ENCODE data around the gene GRB10.

GRB10 gene

DNA sequence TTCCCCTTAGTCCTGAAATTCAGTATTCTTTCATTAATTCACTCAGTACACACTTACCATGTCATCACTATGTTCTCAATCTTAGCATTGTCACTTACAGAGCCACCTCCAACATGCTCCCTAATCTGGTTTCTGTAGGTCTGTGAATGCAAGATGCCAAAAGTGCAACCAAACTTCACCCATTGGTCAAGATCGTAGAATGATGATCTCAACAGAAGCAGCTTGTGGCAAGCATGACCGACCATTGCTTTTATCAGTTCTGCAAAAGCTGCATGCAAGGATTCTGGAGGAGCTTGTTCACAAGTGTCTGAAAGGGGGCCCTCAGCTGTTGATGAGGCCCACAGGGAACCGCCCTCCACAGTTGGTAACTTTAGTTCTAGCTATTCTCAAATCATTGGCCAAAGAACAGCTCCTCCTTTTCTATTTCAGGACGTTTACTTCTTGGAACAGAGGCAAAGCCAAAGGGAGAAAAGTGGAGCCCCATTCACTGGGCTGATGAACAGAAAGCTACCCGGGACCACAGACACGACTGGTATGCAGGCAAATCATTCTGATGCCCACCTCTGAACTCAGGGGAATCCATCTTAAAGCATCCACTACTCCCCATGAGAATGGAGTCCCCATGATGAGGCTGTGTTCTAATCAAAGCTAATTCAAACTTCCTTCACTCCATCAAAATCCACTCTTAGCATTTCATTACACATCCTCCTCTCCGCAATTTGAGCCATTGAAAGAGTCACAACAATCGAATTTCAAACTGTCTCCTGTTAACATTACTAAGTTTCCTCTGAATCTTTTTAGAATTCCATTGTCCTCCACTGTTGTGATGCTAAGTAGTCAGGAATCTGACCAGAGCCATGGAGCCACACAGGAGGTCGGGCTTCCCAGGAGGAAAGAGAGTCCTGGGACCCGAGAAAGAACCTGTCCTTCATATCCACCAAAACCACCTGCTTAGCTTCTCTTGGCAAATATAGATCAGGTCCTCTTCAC lies 13.9 kb downstream of the GRB10 start:
- no peaks in the 10 kb centered on the region for H3K36me3 ChIP-seq (ENCODE audit: control insufficient read depth, insufficient read depth, low read length)
- no peak overlapping the region for H3K4me3 ChIP-seq (ENCODE audit: low read length)
- H3K4me1 ChIP-seq (ENCODE audit: control insufficient read depth, insufficient read depth, low read length) = peaks cover 19% of the 10 kb centered on the region
- H3K27me3 ChIP-seq (ENCODE audit: control insufficient read depth, insufficient read depth, low read length) = no peaks in the 10 kb centered on the region
- H3K9me3 ChIP-seq (ENCODE audit: control insufficient read depth, low read length) = no peaks in the 10 kb centered on the region
- no peak overlapping the region for H3K9ac ChIP-seq (ENCODE audit: low read length)

DNA sequence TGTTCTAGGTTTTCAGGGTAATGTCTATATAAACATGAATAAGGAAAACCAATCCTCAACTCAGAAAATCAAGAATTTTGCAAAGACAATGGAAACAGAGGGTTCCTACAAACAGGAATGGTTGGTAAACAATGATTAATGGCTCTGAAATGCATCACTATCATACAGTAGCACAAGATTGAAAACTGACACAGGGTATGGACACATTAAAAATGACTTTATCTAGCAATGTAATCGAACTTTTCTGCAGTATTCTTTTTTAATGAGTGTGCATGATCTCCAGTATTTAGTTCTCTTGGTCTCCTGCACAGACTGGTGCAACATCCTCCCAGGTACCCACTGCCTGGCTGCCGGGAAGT lies 15.9 kb downstream of the GRB10 start:
- Histone ChIP-seq H3K9me3 (ENCODE audit: control insufficient read depth, low read length) (no peaks in the 10 kb centered on the region), H3K4me3 (ENCODE audit: low read length) (no peak overlapping the region), H3K4me1 (ENCODE audit: control insufficient read depth, insufficient read depth, low read length) (peaks cover 19% of the 10 kb centered on the region), H3K9ac (ENCODE audit: low read length) (no peak overlapping the region), H3K36me3 (ENCODE audit: control insufficient read depth, insufficient read depth, low read length) (no peaks in the 10 kb centered on the region), H3K27me3 (ENCODE audit: control insufficient read depth, insufficient read depth, low read length) (no peaks in the 10 kb centered on the region)

DNA sequence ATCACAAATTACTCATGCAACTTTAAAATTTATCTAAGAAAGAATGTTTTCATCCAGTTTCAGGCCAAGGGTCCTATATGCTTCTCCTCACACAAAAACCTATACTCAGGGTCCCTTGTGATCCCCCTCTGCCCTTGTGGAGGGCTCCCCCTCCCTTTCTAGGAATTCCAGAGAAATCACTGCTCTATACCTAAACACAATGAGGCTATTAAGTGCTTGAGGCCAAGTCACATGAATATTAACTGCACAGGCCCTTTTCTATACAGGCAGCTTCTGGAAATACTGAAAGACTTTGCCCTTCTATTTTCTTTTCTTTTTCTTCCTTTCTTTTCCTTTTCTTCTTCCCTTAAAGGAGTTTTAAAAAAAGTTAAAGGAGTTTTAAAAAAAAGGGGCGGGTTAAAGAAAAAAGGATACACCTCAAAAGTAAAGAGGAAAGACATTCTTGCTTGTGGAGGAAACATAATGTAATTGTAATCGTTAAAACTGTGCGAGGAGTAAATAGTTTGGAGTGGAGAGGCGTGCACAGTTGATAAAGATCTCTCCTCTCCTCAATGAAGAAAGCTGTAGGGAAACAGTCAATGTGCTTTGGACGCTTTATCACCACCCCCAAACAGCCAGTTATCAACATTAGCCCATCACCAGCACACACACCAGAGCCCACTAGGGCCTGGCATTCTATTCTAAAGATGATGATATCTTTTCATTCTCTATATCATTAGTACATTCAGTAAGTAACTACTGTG lies 16.4 kb downstream of the GRB10 start:
- Histone ChIP-seq H3K27me3 (ENCODE audit: control insufficient read depth, insufficient read depth, low read length) (no peaks in the 10 kb centered on the region), H3K4me1 (ENCODE audit: control insufficient read depth, insufficient read depth, low read length) (peaks cover 16% of the 10 kb centered on the region), H3K9me3 (ENCODE audit: control insufficient read depth, low read length) (no peaks in the 10 kb centered on the region), H3K4me3 (ENCODE audit: low read length) (no peak overlapping the region), H3K9ac (ENCODE audit: low read length) (no peak overlapping the region), H3K36me3 (ENCODE audit: control insufficient read depth, insufficient read depth, low read length) (no peaks in the 10 kb centered on the region)

DNA sequence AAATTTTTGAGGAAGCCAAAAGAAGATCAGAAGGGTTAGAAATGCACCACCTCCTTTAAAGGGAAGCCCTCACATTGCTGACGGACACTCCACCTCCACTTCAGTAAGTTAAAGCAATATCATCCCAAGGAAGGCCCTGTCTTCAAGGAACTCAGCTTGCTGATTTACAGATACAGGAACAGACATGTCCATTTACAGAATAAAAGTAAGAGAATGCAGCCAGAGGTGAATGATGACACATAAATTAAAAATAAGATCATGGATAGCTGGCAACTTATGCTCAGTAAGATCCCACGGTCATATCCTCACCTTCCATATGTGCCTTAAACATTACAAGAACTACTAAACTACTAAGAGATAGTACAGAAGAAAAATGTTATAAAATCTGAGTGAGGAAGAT lies 20.4 kb downstream of the GRB10 start:
- peaks cover 11% of the 10 kb centered on the region for H3K4me1 ChIP-seq (ENCODE audit: control insufficient read depth, insufficient read depth, low read length)
- H3K9me3 ChIP-seq (ENCODE audit: control insufficient read depth, low read length) = no peaks in the 10 kb centered on the region
- no peak overlapping the region for H3K4me3 ChIP-seq (ENCODE audit: low read length)
- H3K9ac ChIP-seq (ENCODE audit: low read length) = no peak overlapping the region
- H3K27me3 ChIP-seq (ENCODE audit: control insufficient read depth, insufficient read depth, low read length) = no peaks in the 10 kb centered on the region
- H3K36me3 ChIP-seq (ENCODE audit: control insufficient read depth, insufficient read depth, low read length) = no peaks in the 10 kb centered on the region

DNA sequence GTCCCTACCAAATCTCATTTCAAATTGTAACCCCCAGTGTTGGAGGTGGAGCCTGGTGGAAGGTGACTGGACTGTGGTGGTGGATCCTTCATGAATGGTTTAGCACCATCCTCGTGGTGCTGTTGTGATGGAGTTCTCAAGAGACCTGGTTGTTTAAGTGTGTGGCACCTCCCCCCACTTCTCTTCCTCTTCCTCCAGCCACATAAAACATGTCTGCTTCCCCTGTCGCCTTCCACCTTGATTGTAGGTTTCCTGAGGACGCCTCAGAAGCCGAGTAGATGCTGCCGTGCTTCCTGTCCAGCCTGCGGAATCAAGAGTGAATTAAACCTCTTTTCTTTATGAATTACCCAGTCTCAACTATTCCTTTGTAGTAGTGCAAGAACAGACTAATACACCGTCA lies 21.0 kb downstream of the GRB10 start:
- no peaks in the 10 kb centered on the region for H3K9me3 ChIP-seq (ENCODE audit: control insufficient read depth, low read length)
- H3K36me3 ChIP-seq (ENCODE audit: control insufficient read depth, insufficient read depth, low read length) = no peaks in the 10 kb centered on the region
- no peaks in the 10 kb centered on the region for H3K27me3 ChIP-seq (ENCODE audit: control insufficient read depth, insufficient read depth, low read length)
- H3K4me1 ChIP-seq (ENCODE audit: control insufficient read depth, insufficient read depth, low read length) = peaks cover 12% of the 10 kb centered on the region
- no peak overlapping the region for H3K4me3 ChIP-seq (ENCODE audit: low read length)
- H3K9ac ChIP-seq (ENCODE audit: low read length) = no peak overlapping the region

DNA sequence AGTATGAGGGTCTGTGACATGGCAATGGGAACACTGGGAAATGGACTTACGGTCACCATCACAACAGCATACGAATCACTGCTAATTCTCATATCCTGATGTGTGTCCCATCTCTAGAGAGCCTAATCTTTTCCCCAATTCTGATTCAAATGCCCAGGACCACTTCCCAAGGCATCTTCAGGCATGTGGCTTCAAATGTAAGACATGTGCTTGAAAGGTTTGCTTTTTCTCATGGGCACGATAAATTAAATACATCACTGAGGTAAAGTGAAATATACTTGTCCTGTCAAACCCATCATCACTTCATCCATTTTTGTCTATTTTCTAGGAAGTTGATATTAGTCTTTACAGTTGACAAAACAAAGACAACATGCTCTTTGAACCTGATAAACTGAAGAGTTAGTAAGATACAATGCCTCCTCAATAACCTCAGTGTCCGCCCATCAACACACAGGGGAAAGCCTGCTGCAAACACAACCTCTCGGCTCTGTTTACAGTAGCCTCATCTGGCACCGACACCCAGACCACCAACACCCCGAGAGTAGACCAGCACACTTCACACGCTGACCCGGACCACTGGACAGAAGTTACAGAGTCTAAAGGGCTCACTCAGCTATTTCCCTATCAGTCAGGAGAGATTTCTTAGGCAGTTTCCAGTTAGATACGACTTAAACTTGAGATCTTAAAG lies 24.8 kb downstream of the GRB10 start:
- Histone ChIP-seq H3K4me1 (ENCODE audit: control insufficient read depth, insufficient read depth, low read length) (peaks cover 10% of the 10 kb centered on the region), H3K9ac (ENCODE audit: low read length) (no peak overlapping the region), H3K4me3 (ENCODE audit: low read length) (no peak overlapping the region), H3K9me3 (ENCODE audit: control insufficient read depth, low read length) (no peaks in the 10 kb centered on the region), H3K27me3 (ENCODE audit: control insufficient read depth, insufficient read depth, low read length) (no peaks in the 10 kb centered on the region), H3K36me3 (ENCODE audit: control insufficient read depth, insufficient read depth, low read length) (no peaks in the 10 kb centered on the region)

DNA sequence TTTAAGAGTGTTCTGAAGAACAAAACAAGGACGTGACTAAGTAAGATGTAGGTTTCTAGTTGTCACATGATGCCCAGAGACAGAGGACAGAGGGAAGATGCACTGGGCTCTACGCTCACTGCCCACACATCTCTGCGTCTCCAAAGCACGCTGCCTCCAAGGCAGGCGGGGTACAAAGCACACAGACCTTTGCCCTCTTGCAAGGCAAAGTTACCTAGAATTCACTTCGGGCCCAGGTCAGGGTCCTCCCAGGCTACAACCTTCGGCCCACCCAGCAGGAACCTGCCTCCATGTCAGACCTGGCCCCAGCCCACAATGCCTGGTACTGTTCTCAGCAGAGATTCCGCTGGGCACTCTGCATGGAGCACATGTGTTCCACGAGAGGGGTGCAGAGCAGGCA lies 26.5 kb downstream of the GRB10 start:
- Histone ChIP-seq H3K36me3 (ENCODE audit: control insufficient read depth, insufficient read depth, low read length) (no peaks in the 10 kb centered on the region), H3K9me3 (ENCODE audit: control insufficient read depth, low read length) (no peaks in the 10 kb centered on the region), H3K4me3 (ENCODE audit: low read length) (no peak overlapping the region), H3K27me3 (ENCODE audit: control insufficient read depth, insufficient read depth, low read length) (no peaks in the 10 kb centered on the region), H3K4me1 (ENCODE audit: control insufficient read depth, insufficient read depth, low read length) (peaks cover 10% of the 10 kb centered on the region), H3K9ac (ENCODE audit: low read length) (no peak overlapping the region)

DNA sequence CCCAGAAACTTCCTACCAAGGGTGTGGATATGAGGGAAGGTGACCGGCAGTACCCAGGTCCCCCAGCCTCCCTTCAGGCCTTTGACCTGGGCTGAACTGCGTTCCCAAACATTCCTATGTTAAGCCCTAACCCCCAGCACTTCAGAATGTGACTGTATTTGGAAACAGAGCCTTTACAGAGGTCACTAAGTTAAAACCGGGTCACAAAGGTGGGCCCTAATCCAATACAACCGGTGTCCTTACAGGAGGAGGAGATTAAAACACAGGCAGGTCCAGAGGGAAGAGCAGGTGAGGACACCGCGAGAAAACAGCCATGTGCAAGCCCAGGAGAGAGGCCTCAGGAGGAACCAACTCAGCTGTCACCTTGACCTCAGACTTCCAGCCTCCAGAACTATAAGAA lies 28.0 kb downstream of the GRB10 start:
- peaks cover 10% of the 10 kb centered on the region for H3K4me1 ChIP-seq (ENCODE audit: control insufficient read depth, insufficient read depth, low read length)
- no peak overlapping the region for H3K4me3 ChIP-seq (ENCODE audit: low read length)
- H3K9ac ChIP-seq (ENCODE audit: low read length) = no peak overlapping the region
- no peaks in the 10 kb centered on the region for H3K9me3 ChIP-seq (ENCODE audit: control insufficient read depth, low read length)
- no peaks in the 10 kb centered on the region for H3K27me3 ChIP-seq (ENCODE audit: control insufficient read depth, insufficient read depth, low read length)
- H3K36me3 ChIP-seq (ENCODE audit: control insufficient read depth, insufficient read depth, low read length) = no peaks in the 10 kb centered on the region

DNA sequence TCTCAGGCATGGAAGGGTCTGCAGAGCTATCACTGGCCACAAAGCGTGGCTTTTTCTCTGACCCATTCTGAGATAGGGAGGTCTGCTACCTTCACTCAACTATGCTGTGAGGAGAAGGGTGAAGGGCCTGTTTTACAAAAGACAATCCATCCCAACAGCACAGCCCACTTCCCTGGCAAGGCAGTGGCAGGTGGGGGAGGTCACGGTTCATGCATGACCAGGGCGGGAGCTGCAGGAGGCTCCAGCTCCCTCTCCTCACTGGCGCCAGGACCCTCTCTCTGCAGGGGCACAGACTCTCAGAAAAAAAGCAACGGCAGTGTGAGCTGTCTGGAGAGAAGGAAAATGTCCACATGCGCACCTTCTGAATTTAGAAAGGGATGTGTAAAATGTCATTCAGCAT lies 28.5 kb downstream of the GRB10 start:
- H3K9ac ChIP-seq (ENCODE audit: low read length) = no peak overlapping the region
- no peaks in the 10 kb centered on the region for H3K27me3 ChIP-seq (ENCODE audit: control insufficient read depth, insufficient read depth, low read length)
- no peaks in the 10 kb centered on the region for H3K36me3 ChIP-seq (ENCODE audit: control insufficient read depth, insufficient read depth, low read length)
- H3K4me1 ChIP-seq (ENCODE audit: control insufficient read depth, insufficient read depth, low read length) = peaks cover 10% of the 10 kb centered on the region
- H3K4me3 ChIP-seq (ENCODE audit: low read length) = no peak overlapping the region
- H3K9me3 ChIP-seq (ENCODE audit: control insufficient read depth, low read length) = no peaks in the 10 kb centered on the region

DNA sequence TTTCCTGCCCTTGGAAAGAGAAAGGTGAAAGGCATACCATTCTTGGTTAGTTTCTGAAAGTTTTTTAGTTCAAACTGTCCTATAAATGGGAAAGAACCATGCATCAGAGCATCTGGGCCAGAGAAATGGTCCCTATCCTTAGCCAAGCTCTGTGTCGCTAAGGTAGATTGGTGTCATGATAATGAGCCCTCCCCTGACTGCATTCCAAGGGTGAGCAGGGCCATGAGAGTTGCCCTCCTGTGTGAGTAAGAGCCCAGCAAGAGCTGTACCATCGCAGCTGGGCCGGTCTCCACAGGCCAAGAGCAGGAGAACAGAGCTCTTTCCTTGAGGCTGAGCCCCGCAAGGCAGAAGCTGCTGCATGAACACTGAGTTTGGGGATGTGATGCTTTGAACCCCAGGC lies 30.3 kb downstream of the GRB10 start:
- no peak overlapping the region for H3K9ac ChIP-seq (ENCODE audit: low read length)
- H3K4me1 ChIP-seq (ENCODE audit: control insufficient read depth, insufficient read depth, low read length) = peaks cover 10% of the 10 kb centered on the region
- no peaks in the 10 kb centered on the region for H3K27me3 ChIP-seq (ENCODE audit: control insufficient read depth, insufficient read depth, low read length)
- no peaks in the 10 kb centered on the region for H3K9me3 ChIP-seq (ENCODE audit: control insufficient read depth, low read length)
- H3K36me3 ChIP-seq (ENCODE audit: control insufficient read depth, insufficient read depth, low read length) = no peaks in the 10 kb centered on the region
- H3K4me3 ChIP-seq (ENCODE audit: low read length) = no peak overlapping the region

DNA sequence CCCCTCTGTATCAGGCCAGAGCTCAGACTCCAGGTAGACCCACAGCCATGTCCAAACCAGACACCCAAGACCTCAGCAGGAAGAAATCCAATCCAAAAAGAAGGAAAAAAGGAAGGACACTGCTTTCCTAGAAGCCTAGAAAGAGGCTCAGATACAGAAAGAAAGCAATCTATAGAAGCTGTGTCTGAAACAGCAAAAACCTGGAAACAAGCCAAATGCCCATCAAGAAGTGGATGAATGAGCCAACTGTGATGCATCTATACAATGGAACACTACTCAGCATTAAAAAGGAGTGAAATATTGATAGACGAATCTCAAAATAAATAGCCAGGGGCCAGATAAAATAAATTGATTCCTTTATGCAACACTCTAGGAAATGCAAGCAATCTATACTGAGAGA lies 31.6 kb downstream of the GRB10 start:
- H3K9me3 ChIP-seq (ENCODE audit: control insufficient read depth, low read length) = no peaks in the 10 kb centered on the region
- no peaks in the 10 kb centered on the region for H3K36me3 ChIP-seq (ENCODE audit: control insufficient read depth, insufficient read depth, low read length)
- no peaks in the 10 kb centered on the region for H3K27me3 ChIP-seq (ENCODE audit: control insufficient read depth, insufficient read depth, low read length)
- H3K4me1 ChIP-seq (ENCODE audit: control insufficient read depth, insufficient read depth, low read length) = peaks cover 3% of the 10 kb centered on the region
- no peak overlapping the region for H3K9ac ChIP-seq (ENCODE audit: low read length)
- H3K4me3 ChIP-seq (ENCODE audit: low read length) = no peak overlapping the region

DNA sequence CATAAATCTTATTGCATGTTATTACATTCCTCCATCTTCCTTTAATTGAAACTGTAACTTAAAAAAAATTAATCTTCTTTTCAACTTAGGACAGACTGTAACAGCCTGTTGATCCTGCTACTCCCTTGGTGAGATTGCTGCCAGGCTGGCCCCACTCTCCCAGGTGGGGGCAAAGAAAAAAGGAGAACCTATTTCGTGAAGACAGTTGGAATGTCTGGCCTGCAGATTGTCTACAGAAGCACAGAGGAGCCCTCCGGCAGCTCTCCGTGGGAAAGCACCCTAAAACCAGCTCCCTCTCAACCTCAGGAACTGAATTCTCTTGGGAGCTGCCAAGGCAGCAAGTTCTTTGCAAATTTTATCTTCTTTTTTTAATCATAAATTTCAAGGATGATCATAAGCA lies 32.8 kb downstream of the GRB10 start:
- H3K4me1 ChIP-seq (ENCODE audit: control insufficient read depth, insufficient read depth, low read length) = no peaks in the 10 kb centered on the region
- H3K36me3 ChIP-seq (ENCODE audit: control insufficient read depth, insufficient read depth, low read length) = no peaks in the 10 kb centered on the region
- H3K27me3 ChIP-seq (ENCODE audit: control insufficient read depth, insufficient read depth, low read length) = no peaks in the 10 kb centered on the region
- H3K9ac ChIP-seq (ENCODE audit: low read length) = no peak overlapping the region
- H3K4me3 ChIP-seq (ENCODE audit: low read length) = no peak overlapping the region
- no peaks in the 10 kb centered on the region for H3K9me3 ChIP-seq (ENCODE audit: control insufficient read depth, low read length)

Data from mucosa of stomach (tissue), 1 donor.